NCI-H345 treated with DMSO at 0.1 percent for 48 hours (cell line): ENCODE measurements around the gene SCT.

ENCODE experiments used
- DNase-seq: peaks from one replicate; lab custom pipeline; 2025; ENCODE audit not compliant: unreplicated experiment; lab: John Stamatoyannopoulos, UW

The SCT gene

GRCh38 chr11:589798-590197 lies 37.2 kb downstream of the SCT start:
- DNase-seq: no peak

- DNase-seq: no peak
Measured at GRCh38 chr11:587978-588380, 39.0 kb downstream of the SCT start.

- no peak for DNase-seq
Measured at GRCh38 chr11:587546-587945, 39.4 kb downstream of the SCT start.

GRCh38 chr11:586376-587316 lies 40.3 kb downstream of the SCT start:
- no peak for DNase-seq

GRCh38 chr11:584287-584686 lies 42.7 kb downstream of the SCT start:
- DNase-seq: no peak

- DNase-seq: no peak
Measured at GRCh38 chr11:581752-582151, 45.2 kb downstream of the SCT start.

- no peak for DNase-seq
Measured at GRCh38 chr11:581342-581741, 45.6 kb downstream of the SCT start.

- no peak for DNase-seq
Measured at GRCh38 chr11:579830-580601, 47.0 kb downstream of the SCT start.

GRCh38 chr11:578276-579035 lies 48.5 kb downstream of the SCT start:
- DNase-seq: no peak

GRCh38 chr11:577611-577894 lies 49.4 kb downstream of the SCT start:
- no peak for DNase-seq

- no peak for DNase-seq
Measured at GRCh38 chr11:576811-577610, 50.0 kb downstream of the SCT start.
